ENCODE results near the gene MIA3.

GRCh38 chr1:222641269-222641948, 23.5 kb downstream of the MIA3 start:
- TF ChIP-seq, protein P1, sequence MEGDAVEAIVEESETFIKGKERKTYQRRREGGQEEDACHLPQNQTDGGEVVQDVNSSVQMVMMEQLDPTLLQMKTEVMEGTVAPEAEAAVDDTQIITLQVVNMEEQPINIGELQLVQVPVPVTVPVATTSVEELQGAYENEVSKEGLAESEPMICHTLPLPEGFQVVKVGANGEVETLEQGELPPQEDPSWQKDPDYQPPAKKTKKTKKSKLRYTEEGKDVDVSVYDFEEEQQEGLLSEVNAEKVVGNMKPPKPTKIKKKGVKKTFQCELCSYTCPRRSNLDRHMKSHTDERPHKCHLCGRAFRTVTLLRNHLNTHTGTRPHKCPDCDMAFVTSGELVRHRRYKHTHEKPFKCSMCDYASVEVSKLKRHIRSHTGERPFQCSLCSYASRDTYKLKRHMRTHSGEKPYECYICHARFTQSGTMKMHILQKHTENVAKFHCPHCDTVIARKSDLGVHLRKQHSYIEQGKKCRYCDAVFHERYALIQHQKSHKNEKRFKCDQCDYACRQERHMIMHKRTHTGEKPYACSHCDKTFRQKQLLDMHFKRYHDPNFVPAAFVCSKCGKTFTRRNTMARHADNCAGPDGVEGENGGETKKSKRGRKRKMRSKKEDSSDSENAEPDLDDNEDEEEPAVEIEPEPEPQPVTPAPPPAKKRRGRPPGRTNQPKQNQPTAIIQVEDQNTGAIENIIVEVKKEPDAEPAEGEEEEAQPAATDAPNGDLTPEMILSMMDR (conservative IDR thresholded peaks at IDR 0.05; ENCODE audit: low read length): no peak
- no peak for TF ChIP-seq EZH2phosphoT487 (IDR thresholded peaks at IDR 0.05; ENCODE audit: borderline replicate concordance)
